Naive thymus-derived CD4-positive, alpha-beta T cell (primary cell): ENCODE results near the gene B9D2. TPM values are rescaled to one million over a fixed set of nuclear protein-coding genes. Genes with fewer than 3 reads are reported as not detected.

Experiments
- ATAC-seq: fragments of 150-1000 bp; cut with Tn5 transposase; 2 replicates; pipeline ENCODE4 v1.10.0; 2021; ENCODE audit warnings: mild to moderate bottlenecking, moderate library complexity
- CTCF ChIA-PET: fragments of 350-600 bp; sonication (Branson Sonifier 250); formaldehyde crosslinking; loops from one replicate; lab custom pipeline; 2021; ENCODE audit warnings: antibody characterized with exemption; lab: Charles Lee
- POLR2A ChIA-PET: fragments of 350-600 bp; sonication (Branson Sonifier 250); formaldehyde crosslinking; loops from one replicate; lab custom pipeline; 2021; ENCODE audit warnings: antibody characterized with exemption, inconsistent platforms; lab: Charles Lee
- DNase-seq, 9 donors: peaks; one replicate each; pipeline versions ENCODE4 v3.0.0 to v3.0.0-alpha.2; 2020 to 2022; ENCODE audit warnings: mixed read lengths in 1 of 9
- H3K27ac ChIP-seq: one replicate; pipeline ENCODE4 v1.7.0; 2013; ENCODE audit warnings: mild to moderate bottlenecking, low read depth, low read length, moderate library complexity
- H3K27me3 ChIP-seq, 2 donors: one replicate each; pipeline ENCODE4 v1.7.0; 2013; ENCODE audit warnings: low read length in 2 of 2, mild to moderate bottlenecking in 2 of 2, moderate library complexity in 2 of 2; ENCODE audit not compliant: control insufficient read depth in 2 of 2, insufficient read depth in 2 of 2
- H3K36me3 ChIP-seq, 3 experiments: 1 replicate in 2 of 3; 2 replicates in 1 of 3; pipeline ENCODE4 v1.7.0; 2013; ENCODE audit warnings: low read length in 3 of 3, mild to moderate bottlenecking in 3 of 3, moderate library complexity in 1 of 3; ENCODE audit not compliant: insufficient read depth in 3 of 3, control insufficient read depth in 2 of 3
- H3K4me1 ChIP-seq, 2 donors: one replicate each; pipeline ENCODE4 v1.7.0; 2013; ENCODE audit warnings: low read length in 2 of 2, mild to moderate bottlenecking in 2 of 2, moderate library complexity in 1 of 2; ENCODE audit not compliant: control insufficient read depth in 2 of 2, insufficient read depth in 2 of 2
- H3K4me3 ChIP-seq: 2 replicates; pipeline ENCODE4 v1.7.0; 2013; ENCODE audit warnings: mild to moderate bottlenecking, low read length
- H3K9me3 ChIP-seq, 3 experiments: 1 replicate in 2 of 3; 2 replicates in 1 of 3; pipeline ENCODE4 v1.7.0; 2013; ENCODE audit warnings: low read length in 3 of 3; ENCODE audit not compliant: control insufficient read depth in 2 of 3
- H3K27ac Mint-ChIP-seq, 9 donors: one replicate each; pipeline ENCODE4 v1.8.0; 2020 to 2022; ENCODE audit warnings: mixed read lengths in 9 of 9, mild to moderate bottlenecking in 8 of 9, moderate library complexity in 5 of 9, inconsistent platforms in 2 of 9
- H3K27me3 Mint-ChIP-seq, 5 donors: one replicate each; pipeline ENCODE4 v1.8.0; 2021 to 2022; ENCODE audit warnings: mixed read lengths in 5 of 5, mild to moderate bottlenecking in 1 of 5
- H3K36me3 Mint-ChIP-seq, 5 donors: one replicate each; pipeline ENCODE4 v1.8.0; 2020 to 2022; ENCODE audit warnings: mixed read lengths in 5 of 5, mild to moderate bottlenecking in 3 of 5, inconsistent platforms in 1 of 5
- H3K4me1 Mint-ChIP-seq, 7 donors: one replicate each; pipeline ENCODE4 v1.8.0; 2020 to 2022; ENCODE audit warnings: mixed read lengths in 7 of 7, mild to moderate bottlenecking in 3 of 7, inconsistent platforms in 1 of 7
- H3K4me3 Mint-ChIP-seq, 10 donors: one replicate each; pipeline ENCODE4 v1.8.0; 2020 to 2022; ENCODE audit warnings: mild to moderate bottlenecking in 10 of 10, mixed read lengths in 10 of 10, moderate library complexity in 6 of 10, inconsistent platforms in 2 of 10
- H3K9me3 Mint-ChIP-seq, 11 donors: one replicate each; pipeline ENCODE4 v1.8.0; 2020 to 2022; ENCODE audit warnings: mixed read lengths in 11 of 11, mild to moderate bottlenecking in 4 of 11, inconsistent platforms in 1 of 11, moderate library complexity in 1 of 11
- intact Hi-C, 2 donors: fragments of 100-400 bp; cut with micrococcal nuclease; formaldehyde crosslinking; loops; one replicate each; pipeline ENCODE4 v1.15.1; 2023
- polyA plus RNA-seq, 2 donors: library from polyadenylated mRNA; unstranded; fragments of 300-500 nt; fragmentation: Illumina TruSeq; gene quantifications; one replicate each; pipeline ENCODE4 v1.2.3, GENCODE V29; 2021
- total RNA-seq, 6 experiments: library from RNA in 5 of 6; stranded (reverse) in 5 of 6; gene quantifications; 1 replicate in 5 of 6; 2 replicates in 1 of 6; pipeline ENCODE4 v1.2.3 and lab custom pipeline; 2021 to 2026

The B9D2 gene
- total and polyA plus RNA-seq, 7 experiments from 2014 or later, result 11.6 to 38.9 (median 18.0) TPM

DNA sequence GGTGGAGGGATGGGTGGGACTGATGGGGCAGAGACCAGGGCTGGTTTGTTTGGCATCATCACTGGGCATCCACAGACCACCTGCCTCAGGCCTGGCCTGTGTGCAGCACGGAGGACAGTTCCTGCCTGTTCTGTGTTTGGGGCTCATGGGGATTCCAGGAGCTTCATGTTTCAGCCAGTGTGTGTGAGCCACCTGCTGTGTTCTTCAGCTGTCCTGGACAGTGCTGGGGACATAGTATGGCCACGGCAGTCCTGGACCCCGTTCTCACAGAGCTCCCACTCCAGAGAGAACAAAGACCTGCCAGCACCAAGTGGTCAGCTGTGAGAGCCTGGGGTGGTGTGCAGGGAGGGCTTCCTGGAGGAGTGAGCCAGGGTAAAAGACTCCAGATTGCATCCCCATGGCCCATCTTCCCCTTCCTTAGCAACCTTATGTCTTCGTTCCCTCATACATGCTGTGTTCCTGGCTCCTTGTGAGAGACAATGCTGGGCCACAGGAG, 55.9 kb downstream of the B9D2 start:
- CTCF ChIA-PET, result interaction anchor here (0.9 to 7.2 kb wide), 15 partner anchors 10 to 181 kb away, joined by 3 to 78 read pairs (median 5); partner anchors contain the start of genes B9D2 and HNRNPUL1
- Histone ChIP-seq H3K4me3 (peak overlapping the region; percentile 46), H3K27ac (peak overlapping the region; percentile 87), H3K36me3 (peaks cover 14 to 43% (median 14%) of the 10 kb centered on the region in 3 experiments), H3K4me1 (peaks cover 73 to 77% of the 10 kb centered on the region in 2 donors), H3K9me3 (no peaks in the 10 kb centered on the region), H3K27me3 (no peaks in the 10 kb centered on the region)
- Mint-ChIP-seq H3K27me3 (peaks cover 0 to 3% (median 0%) of the 10 kb centered on the region in 5 donors), H3K27ac (peak overlapping the region; percentile 94 to 99 (median 98)), H3K4me3 (peak overlapping the region; percentile 93 to 100 (median 96)), H3K9me3 (peaks cover 0 to 13% (median 0%) of the 10 kb centered on the region in 11 donors), H3K36me3 (peaks cover 4 to 49% (median 14%) of the 10 kb centered on the region in 5 donors), H3K4me1 (peaks cover 52 to 97% (median 78%) of the 10 kb centered on the region in 7 donors)
- POLR2A ChIA-PET, result interaction anchor here (0.6 to 15.1 kb wide), 15 partner anchors 8 to 337 kb away, joined by 3 to 339 read pairs (median 4); partner anchors contain the start of genes B9D2, HNRNPUL1 and TGFB1
- ATAC-seq, result no peak
- DNase-seq, result no peak
- intact Hi-C loops, result loop anchor here (1.0 to 5.0 kb wide), 19 partner anchors 9 to 645 kb away; partner anchors contain the start of genes COQ8B (in 1 of the 2) and ITPKC (in 1 of the 2)

GRCh38 chr19:41307090-41307875, 56.7 kb downstream of the B9D2 start:
- H3K4me1 Mint-ChIP-seq, result peaks cover 58 to 97% (median 82%) of the 10 kb centered on the region in 7 donors
- Histone ChIP-seq H3K4me3 (peak overlapping the region; percentile 46), H3K27ac (peak overlapping the region; percentile 87), H3K36me3 (peaks cover 14 to 43% (median 14%) of the 10 kb centered on the region in 3 experiments), H3K9me3 (no peaks in the 10 kb centered on the region), H3K27me3 (no peaks in the 10 kb centered on the region), H3K4me1 (peaks cover 80 to 83% of the 10 kb centered on the region in 2 donors)
- peak overlapping the region; percentile 94 to 99 (median 98) for H3K27ac Mint-ChIP-seq
- peaks cover 0 to 13% (median 0%) of the 10 kb centered on the region in 11 donors for H3K9me3 Mint-ChIP-seq
- ChIA-PET POLR2A (interaction anchor here (0.6 to 15.1 kb wide), 14 partner anchors 9 to 1210 kb away, joined by 3 to 339 read pairs (median 4); partner anchors contain the start of genes B9D2, HNRNPUL1 and TGFB1), CTCF (interaction anchor here (0.9 to 7.2 kb wide), 11 partner anchors 9 to 180 kb away, joined by 3 to 78 read pairs (median 6); partner anchors contain the start of genes B9D2 and HNRNPUL1)
- H3K36me3 Mint-ChIP-seq, result peaks cover 4 to 55% (median 17%) of the 10 kb centered on the region in 5 donors
- peak; percentile 24 for ATAC-seq
- H3K27me3 Mint-ChIP-seq, result peaks cover 0 to 3% (median 0%) of the 10 kb centered on the region in 5 donors
- peak in 6 of 9 donors; percentile 51 to 75 (median 69) for DNase-seq
- H3K4me3 Mint-ChIP-seq, result peak overlapping the region; percentile 85 to 100 (median 96)
- intact Hi-C loops, result loop anchor here (1.0 to 5.0 kb wide), 7 partner anchors 8 to 590 kb away; partner anchors contain the start of genes COQ8B (in 1 of the 2) and ITPKC (in 1 of the 2)

GRCh38 chr19:41305927-41306793, 57.8 kb downstream of the B9D2 start:
- Histone ChIP-seq H3K36me3 (peaks cover 14 to 51% (median 14%) of the 10 kb centered on the region in 3 experiments), H3K4me3 (peak overlapping the region; percentile 46)
- H3K36me3 Mint-ChIP-seq, result peaks cover 4 to 57% (median 23%) of the 10 kb centered on the region in 5 donors

GRCh38 chr19:41304706-41305483, 59.1 kb downstream of the B9D2 start:
- Histone ChIP-seq H3K9me3 (no peaks in the 10 kb centered on the region), H3K27me3 (no peaks in the 10 kb centered on the region), H3K36me3 (peaks cover 14 to 57% (median 21%) of the 10 kb centered on the region in 3 experiments), H3K4me3 (no peak overlapping the region), H3K27ac (peak overlapping the region; percentile 74), H3K4me1 (peaks cover 93 to 94% of the 10 kb centered on the region in 2 donors)
- H3K27me3 Mint-ChIP-seq, result no peaks in the 10 kb centered on the region
- peaks cover 4 to 59% (median 23%) of the 10 kb centered on the region in 5 donors for H3K36me3 Mint-ChIP-seq
- peaks cover 65 to 97% (median 83%) of the 10 kb centered on the region in 7 donors for H3K4me1 Mint-ChIP-seq
- intact Hi-C loops, result loop anchor here (5.0 kb wide), 5 partner anchors 178 to 588 kb away; partner anchors contain the start of genes COQ8B (in 1 of the 2) and ITPKC (in 1 of the 2)
- DNase-seq, result no peak
- peaks cover 0 to 4% (median 0%) of the 10 kb centered on the region in 11 donors for H3K9me3 Mint-ChIP-seq
- ChIA-PET POLR2A (interaction anchor here (0.6 to 15.1 kb wide), 10 partner anchors 11 to 506 kb away, joined by 3 to 339 read pairs (median 4); partner anchors contain the start of genes EGLN2, HNRNPUL1 and TGFB1), CTCF (interaction anchor here (0.7 to 7.2 kb wide), 5 partner anchors 11 to 101 kb away, joined by 3 to 78 read pairs (median 9); partner anchors contain the start of gene HNRNPUL1)
- H3K27ac Mint-ChIP-seq, result peak overlapping the region; percentile 89 to 99 (median 98)
- ATAC-seq, result no peak
- H3K4me3 Mint-ChIP-seq, result peak overlapping the region in 9 of 10 donors; percentile 21 to 95 (median 45)

More at GRCh38 chr19:41305927-41306793, 57.8 kb downstream of the B9D2 start:
- ATAC-seq (no peak), DNase-seq (no peak)
- CTCF ChIA-PET, result interaction anchor here (1.1 to 7.2 kb wide), 4 partner anchors 8 to 102 kb away, joined by 6 to 78 read pairs (median 10); partner anchors contain the start of gene HNRNPUL1
- Mint-ChIP-seq H3K4me3 (peak overlapping the region; percentile 85 to 100 (median 96)), H3K27me3 (peaks cover 0 to 3% (median 0%) of the 10 kb centered on the region in 5 donors), H3K27ac (peak overlapping the region; percentile 94 to 99 (median 98)), H3K4me1 (peaks cover 64 to 97% (median 81%) of the 10 kb centered on the region in 7 donors), H3K9me3 (peaks cover 0 to 13% (median 0%) of the 10 kb centered on the region in 11 donors)
- Histone ChIP-seq H3K27me3 (no peaks in the 10 kb centered on the region), H3K9me3 (no peaks in the 10 kb centered on the region), H3K4me1 (peaks cover 89 to 90% of the 10 kb centered on the region in 2 donors), H3K27ac (peak overlapping the region; percentile 87)
- intact Hi-C loops, result loop anchor here (5.0 kb wide), 5 partner anchors 179 to 589 kb away; partner anchors contain the start of genes COQ8B (in 1 of the 2) and ITPKC (in 1 of the 2)
- POLR2A ChIA-PET, result interaction anchor here (0.8 to 15.1 kb wide), 10 partner anchors 11 to 101 kb away, joined by 3 to 339 read pairs (median 6); partner anchors contain the start of genes HNRNPUL1 and TGFB1
